ENCODE results near the gene HIVEP1. TPM values are rescaled to one million over a fixed set of nuclear protein-coding genes. Genes with fewer than 3 reads are reported as not detected.

The HIVEP1 gene
- polyA plus RNA-seq, 1 experiment: 13.9 TPM

DNA sequence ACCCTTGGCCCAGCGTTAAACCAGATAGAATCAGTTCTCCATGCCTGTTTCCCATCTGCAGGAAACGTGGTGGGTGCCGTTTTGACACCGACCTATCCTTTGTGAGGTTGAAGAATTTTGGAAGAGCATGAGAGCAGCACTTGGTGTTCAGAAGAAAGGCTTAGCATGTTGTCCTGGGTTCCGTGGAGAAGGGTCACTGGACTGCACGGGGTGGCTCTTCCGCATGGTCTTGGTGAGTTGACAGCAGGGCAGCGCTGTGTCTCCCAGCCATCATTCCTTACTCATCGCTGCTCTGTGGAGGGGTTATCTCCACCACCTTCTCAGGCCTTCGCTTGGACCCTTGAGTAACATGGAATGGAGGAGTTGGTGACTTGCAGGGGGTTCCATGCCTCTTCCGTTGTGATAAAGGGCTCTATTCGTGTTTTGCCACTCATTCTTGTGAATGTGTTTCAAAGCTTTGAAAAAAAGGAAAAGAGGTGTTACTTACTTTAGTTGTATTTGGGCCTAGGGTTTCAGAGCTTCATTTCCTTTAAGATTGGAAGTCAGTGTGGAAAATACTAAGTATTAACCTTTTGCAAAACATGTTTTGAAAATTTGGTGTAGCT is 8.2 kb downstream of the HIVEP1 start:
- no peak for DNase-seq (ENCODE audit: low read depth, low spot score)
- ChIA-PET POLR2A (no interaction called here), CTCF (no interaction called here)

DNA sequence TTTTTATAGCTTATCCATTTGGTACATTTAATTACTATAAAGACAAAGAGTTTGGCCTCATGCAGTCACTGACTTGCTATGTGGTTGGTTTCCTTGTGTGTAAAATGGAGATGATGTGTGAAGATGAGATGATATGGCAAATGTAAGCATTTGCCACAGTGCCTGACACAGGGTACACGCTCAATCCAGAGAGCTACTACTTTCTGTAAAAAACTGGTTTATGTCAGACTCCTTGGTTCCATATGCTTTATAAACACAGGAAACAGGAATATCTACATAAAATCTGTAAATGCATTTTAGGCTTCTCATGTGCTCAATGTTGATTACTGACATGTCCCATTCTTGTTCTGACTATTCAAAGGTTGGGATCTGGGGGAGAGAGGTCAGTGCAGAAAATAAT is 10.4 kb downstream of the HIVEP1 start:
- no peak overlapping the region for H3K4me3 ChIP-seq (ENCODE audit: low read depth, low read length)
- TF ChIP-seq, protein P1, sequence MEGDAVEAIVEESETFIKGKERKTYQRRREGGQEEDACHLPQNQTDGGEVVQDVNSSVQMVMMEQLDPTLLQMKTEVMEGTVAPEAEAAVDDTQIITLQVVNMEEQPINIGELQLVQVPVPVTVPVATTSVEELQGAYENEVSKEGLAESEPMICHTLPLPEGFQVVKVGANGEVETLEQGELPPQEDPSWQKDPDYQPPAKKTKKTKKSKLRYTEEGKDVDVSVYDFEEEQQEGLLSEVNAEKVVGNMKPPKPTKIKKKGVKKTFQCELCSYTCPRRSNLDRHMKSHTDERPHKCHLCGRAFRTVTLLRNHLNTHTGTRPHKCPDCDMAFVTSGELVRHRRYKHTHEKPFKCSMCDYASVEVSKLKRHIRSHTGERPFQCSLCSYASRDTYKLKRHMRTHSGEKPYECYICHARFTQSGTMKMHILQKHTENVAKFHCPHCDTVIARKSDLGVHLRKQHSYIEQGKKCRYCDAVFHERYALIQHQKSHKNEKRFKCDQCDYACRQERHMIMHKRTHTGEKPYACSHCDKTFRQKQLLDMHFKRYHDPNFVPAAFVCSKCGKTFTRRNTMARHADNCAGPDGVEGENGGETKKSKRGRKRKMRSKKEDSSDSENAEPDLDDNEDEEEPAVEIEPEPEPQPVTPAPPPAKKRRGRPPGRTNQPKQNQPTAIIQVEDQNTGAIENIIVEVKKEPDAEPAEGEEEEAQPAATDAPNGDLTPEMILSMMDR (IDR thresholded peaks at IDR 0.05; ENCODE audit: low read depth, low read length): no peak
- ChIA-PET POLR2A (interaction anchor here (1.0 kb wide), 1 partner anchor 9 kb away, joined by 5 read pairs; no protein-coding TSS in a partner anchor), CTCF (interaction anchor here (1.1 to 1.6 kb wide), 3 partner anchors 53 to 366 kb away, joined by 3 to 5 read pairs (median 4); no protein-coding TSS in a partner anchor)
- no peaks in the 10 kb centered on the region for H3K27me3 ChIP-seq (ENCODE audit: control insufficient read depth, insufficient read depth, low read length)
- H3K27ac ChIP-seq (ENCODE audit: low read depth, low read length): no peak overlapping the region
- H3K9me3 ChIP-seq (ENCODE audit: control insufficient read depth, insufficient read depth, low read length): peaks cover 5% of the 10 kb centered on the region; the same call in 1 of the 2 replicates
- no peak for DNase-seq (ENCODE audit: low read depth, low spot score)

More for the DNA sequence above, 8.2 kb downstream of the HIVEP1 start:
- Histone ChIP-seq H3K4me3 (ENCODE audit: low read depth, low read length) (no peak overlapping the region), H3K27ac (ENCODE audit: low read depth, low read length) (no peak overlapping the region), H3K9me3 (ENCODE audit: control insufficient read depth, insufficient read depth, low read length) (peaks cover 5% of the 10 kb centered on the region; the same call in 1 of the 2 replicates), H3K27me3 (ENCODE audit: control insufficient read depth, insufficient read depth, low read length) (no peaks in the 10 kb centered on the region)
- TF ChIP-seq, protein P1 (IDR thresholded peaks at IDR 0.05; ENCODE audit: low read depth, low read length): no peak

DNA sequence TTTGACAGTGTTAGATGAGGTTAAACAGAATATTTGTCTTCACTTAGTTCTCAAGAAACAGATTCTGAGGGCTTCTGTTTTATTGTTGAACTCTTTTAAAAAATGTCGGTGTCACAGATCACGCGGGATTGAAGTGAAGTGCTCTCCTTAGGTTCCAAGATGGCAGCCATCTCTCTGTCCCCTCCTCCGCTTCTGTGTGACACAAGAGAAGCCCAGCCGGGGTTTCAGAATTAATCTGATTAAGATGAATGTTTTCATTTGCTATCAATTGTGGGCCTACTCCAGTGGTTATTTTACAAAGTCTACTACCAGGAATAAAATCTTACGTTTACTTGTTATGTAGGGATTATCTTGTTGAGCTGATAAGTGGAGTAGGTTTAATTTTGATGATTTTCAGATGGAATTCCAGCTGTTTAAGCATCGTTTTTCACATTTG is 10.9 kb downstream of the HIVEP1 start:
- H3K9me3 ChIP-seq (ENCODE audit: control insufficient read depth, insufficient read depth, low read length): peaks cover 2% of the 10 kb centered on the region; the same call in 1 of the 2 replicates
- H3K27me3 ChIP-seq (ENCODE audit: control insufficient read depth, insufficient read depth, low read length): no peaks in the 10 kb centered on the region
- ChIA-PET CTCF (interaction anchor here (1.1 to 1.6 kb wide), 4 partner anchors 52 to 368 kb away, joined by 3 to 5 read pairs (median 4); no protein-coding TSS in a partner anchor), POLR2A (interaction anchor here (1.0 kb wide), 1 partner anchor 9 kb away, joined by 5 read pairs; no protein-coding TSS in a partner anchor)
- TF ChIP-seq, protein P1 (IDR thresholded peaks at IDR 0.05; ENCODE audit: low read depth, low read length): no peak
- H3K27ac ChIP-seq (ENCODE audit: low read depth, low read length): peak overlapping the region; percentile 12
- no peak for DNase-seq (ENCODE audit: low read depth, low spot score)
- no peak overlapping the region for H3K4me3 ChIP-seq (ENCODE audit: low read depth, low read length)

DNA sequence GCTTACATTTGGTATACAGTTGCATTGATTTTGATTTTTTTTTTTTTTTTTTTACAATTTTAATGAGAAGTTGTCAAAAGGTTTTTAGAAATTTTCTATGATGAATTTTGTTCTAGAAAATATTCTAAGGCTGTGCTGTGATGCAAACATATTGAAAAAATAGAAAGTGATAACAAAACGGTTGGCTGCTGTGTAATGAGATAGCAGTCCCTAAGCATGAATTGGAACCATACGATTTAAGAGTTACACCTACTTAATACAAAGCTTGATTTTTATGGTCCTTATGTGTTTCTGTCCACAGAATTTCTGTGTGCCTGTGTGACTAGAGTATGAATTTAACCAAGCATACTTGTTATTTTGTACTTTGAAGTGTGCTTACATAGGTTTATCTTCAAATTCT is 12.1 kb downstream of the HIVEP1 start:
- TF ChIP-seq, protein P1 (IDR thresholded peaks at IDR 0.05; ENCODE audit: low read depth, low read length): no peak
- Histone ChIP-seq H3K9me3 (ENCODE audit: control insufficient read depth, insufficient read depth, low read length) (no peaks in the 10 kb centered on the region), H3K27me3 (ENCODE audit: control insufficient read depth, insufficient read depth, low read length) (no peaks in the 10 kb centered on the region), H3K27ac (ENCODE audit: low read depth, low read length) (no peak overlapping the region), H3K4me3 (ENCODE audit: low read depth, low read length) (no peak overlapping the region)
- ChIA-PET POLR2A (interaction anchor here (2.3 kb wide), 1 partner anchor 11 kb away, joined by 22 read pairs; the partner anchor contains the start of gene HIVEP1), CTCF (interaction anchor here (0.6 to 1.9 kb wide), 6 partner anchors 50 to 582 kb away, joined by 3 to 8 read pairs (median 4); no protein-coding TSS in a partner anchor)
- no peak for DNase-seq (ENCODE audit: low read depth, low spot score)

All from AG04450 (cell line).